ENCODE measurements around the gene IFIT2.
A peak's percentile ranks its signal among the peaks of the same experiment; 100 is the strongest.

IFIT2 gene

DNA sequence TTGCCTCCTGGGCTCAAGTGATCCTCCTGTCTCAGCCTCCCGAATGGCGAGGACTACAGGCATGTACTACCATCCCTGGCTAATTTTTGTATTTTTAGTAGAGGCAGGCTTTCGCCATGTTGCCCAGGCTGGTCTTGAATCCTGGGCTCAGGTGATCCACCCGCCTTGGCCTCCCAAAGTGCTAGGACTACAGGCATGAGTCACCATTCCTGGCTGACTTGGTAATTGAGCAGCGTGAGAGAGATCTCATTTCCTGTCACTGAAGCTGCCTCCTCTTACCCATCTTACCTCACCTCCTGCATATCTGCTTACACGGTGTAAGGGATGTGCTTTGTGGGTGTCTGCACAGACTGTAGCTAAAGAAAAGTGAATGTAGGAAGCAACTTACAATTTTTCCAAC, 35.6 kb downstream of the IFIT2 start:
- no peaks in the 10 kb centered on the region for H3K27me3 ChIP-seq
- peaks cover 4% of the 10 kb centered on the region; the same call in 1 of the 2 replicates for H3K36me3 ChIP-seq
- H3K4me3 ChIP-seq (ENCODE audit: low read depth, low read length): no peak overlapping the region
- TF ChIP-seq, protein P1, sequence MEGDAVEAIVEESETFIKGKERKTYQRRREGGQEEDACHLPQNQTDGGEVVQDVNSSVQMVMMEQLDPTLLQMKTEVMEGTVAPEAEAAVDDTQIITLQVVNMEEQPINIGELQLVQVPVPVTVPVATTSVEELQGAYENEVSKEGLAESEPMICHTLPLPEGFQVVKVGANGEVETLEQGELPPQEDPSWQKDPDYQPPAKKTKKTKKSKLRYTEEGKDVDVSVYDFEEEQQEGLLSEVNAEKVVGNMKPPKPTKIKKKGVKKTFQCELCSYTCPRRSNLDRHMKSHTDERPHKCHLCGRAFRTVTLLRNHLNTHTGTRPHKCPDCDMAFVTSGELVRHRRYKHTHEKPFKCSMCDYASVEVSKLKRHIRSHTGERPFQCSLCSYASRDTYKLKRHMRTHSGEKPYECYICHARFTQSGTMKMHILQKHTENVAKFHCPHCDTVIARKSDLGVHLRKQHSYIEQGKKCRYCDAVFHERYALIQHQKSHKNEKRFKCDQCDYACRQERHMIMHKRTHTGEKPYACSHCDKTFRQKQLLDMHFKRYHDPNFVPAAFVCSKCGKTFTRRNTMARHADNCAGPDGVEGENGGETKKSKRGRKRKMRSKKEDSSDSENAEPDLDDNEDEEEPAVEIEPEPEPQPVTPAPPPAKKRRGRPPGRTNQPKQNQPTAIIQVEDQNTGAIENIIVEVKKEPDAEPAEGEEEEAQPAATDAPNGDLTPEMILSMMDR (IDR thresholded peaks at IDR 0.05; ENCODE audit: low read depth, low read length): no peak
- H3K4me1 ChIP-seq: no peaks in the 10 kb centered on the region
- no peaks in the 10 kb centered on the region for H3K9me3 ChIP-seq
- DNase-seq: no peak

DNA sequence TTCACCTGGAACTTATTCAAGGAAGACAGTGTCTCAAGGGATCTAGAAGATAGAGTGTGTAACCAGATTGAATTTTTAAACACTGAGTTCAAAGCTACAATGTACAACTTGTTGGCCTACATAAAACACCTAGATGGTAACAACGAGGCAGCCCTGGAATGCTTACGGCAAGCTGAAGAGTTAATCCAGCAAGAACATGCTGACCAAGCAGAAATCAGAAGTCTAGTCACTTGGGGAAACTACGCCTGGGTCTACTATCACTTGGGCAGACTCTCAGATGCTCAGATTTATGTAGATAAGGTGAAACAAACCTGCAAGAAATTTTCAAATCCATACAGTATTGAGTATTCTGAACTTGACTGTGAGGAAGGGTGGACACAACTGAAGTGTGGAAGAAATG, 36.9 kb downstream of the IFIT2 start:
- Histone ChIP-seq H3K4me1 (peaks cover 5% of the 10 kb centered on the region; the same call in 1 of the 2 replicates), H3K9me3 (no peaks in the 10 kb centered on the region), H3K36me3 (peaks cover 4% of the 10 kb centered on the region; the same call in 1 of the 2 replicates), H3K4me3 (ENCODE audit: low read depth, low read length) (no peak overlapping the region), H3K27me3 (no peaks in the 10 kb centered on the region)
- DNase-seq: no peak
- TF ChIP-seq, protein P1 (IDR thresholded peaks at IDR 0.05; ENCODE audit: low read depth, low read length): no peak

DNA sequence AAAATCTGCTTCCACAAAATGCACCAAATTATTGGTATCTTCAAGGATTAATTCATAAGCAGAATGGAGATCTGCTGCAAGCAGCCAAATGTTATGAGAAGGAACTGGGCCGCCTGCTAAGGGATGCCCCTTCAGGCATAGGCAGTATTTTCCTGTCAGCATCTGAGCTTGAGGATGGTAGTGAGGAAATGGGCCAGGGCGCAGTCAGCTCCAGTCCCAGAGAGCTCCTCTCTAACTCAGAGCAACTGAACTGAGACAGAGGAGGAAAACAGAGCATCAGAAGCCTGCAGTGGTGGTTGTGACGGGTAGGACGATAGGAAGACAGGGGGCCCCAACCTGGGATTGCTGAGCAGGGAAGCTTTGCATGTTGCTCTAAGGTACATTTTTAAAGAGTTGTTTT, 38.0 kb downstream of the IFIT2 start:
- TF ChIP-seq, protein P1 (IDR thresholded peaks at IDR 0.05; ENCODE audit: low read depth, low read length): no peak

DNA sequence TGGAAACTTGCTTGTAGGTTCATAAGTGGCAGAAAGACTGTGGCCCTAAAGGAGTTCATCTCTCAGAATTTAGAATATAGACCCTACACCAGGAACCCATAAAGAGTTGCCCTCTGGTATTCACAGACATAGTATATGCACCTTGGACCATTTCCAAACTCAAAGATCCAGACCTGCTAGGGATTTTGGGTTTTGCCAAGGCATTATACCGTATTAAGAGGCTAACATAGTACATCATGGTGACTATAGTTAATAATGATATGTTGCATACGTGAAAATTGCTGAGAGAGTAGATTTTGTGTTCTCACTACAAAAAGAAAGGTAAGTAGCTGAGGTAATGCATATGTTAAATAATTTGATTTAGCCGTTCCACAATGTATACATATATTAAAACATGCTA, 39.8 kb downstream of the IFIT2 start:
- Histone ChIP-seq H3K36me3 (peaks cover 4% of the 10 kb centered on the region; the same call in 1 of the 2 replicates), H3K4me3 (ENCODE audit: low read depth, low read length) (peak overlapping the region; percentile 57), H3K27me3 (no peaks in the 10 kb centered on the region), H3K9me3 (no peaks in the 10 kb centered on the region), H3K4me1 (peaks cover 5% of the 10 kb centered on the region; the same call in 1 of the 2 replicates)
- DNase-seq: no peak
- TF ChIP-seq, protein P1 (IDR thresholded peaks at IDR 0.05; ENCODE audit: low read depth, low read length): no peak

More for the DNA sequence above, 38.0 kb downstream of the IFIT2 start:
- DNase-seq: no peak
- peaks cover 5% of the 10 kb centered on the region; the same call in 1 of the 2 replicates for H3K4me1 ChIP-seq
- H3K4me3 ChIP-seq (ENCODE audit: low read depth, low read length): no peak overlapping the region
- no peaks in the 10 kb centered on the region for H3K9me3 ChIP-seq
- H3K36me3 ChIP-seq: peaks cover 4% of the 10 kb centered on the region; the same call in 1 of the 2 replicates
- no peaks in the 10 kb centered on the region for H3K27me3 ChIP-seq

DNA sequence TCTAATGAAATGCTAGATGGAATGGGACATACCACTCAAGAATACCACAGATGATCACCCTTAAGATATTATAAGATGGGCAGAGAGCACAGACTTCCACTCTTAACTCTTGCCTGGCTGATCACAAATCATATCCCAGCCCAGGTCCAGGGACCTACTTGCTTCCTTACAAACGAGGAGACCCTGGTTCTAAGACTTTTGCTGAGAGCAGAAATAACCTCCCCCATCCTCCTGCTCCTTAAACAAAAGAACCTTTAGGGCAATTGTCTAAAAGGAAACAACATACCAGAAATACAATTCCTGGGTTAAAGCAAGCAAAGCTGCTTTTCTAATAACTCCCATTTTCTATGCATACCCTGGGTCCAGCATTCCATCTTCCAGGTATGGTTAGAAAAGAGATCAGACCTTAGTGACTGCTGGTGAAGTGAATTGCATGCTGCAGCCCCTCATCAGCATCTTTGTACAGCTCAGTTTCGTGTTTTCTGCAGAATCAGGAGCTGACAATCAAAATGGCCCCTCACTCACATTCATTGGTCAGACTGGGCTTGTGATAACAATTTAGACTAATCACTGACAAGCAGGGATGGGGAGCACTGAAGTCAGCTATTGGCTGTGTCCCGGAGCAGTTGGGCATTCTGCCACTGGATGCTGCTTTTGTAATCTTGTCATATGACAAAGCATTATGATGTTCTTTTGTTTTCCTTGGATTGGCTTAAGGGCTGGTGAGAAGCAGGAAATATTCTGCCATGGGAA, 40.5 kb downstream of the IFIT2 start:
- TF ChIP-seq, protein P1 (IDR thresholded peaks at IDR 0.05; ENCODE audit: low read depth, low read length): no peak
- Histone ChIP-seq H3K36me3 (peaks cover 4% of the 10 kb centered on the region; the same call in 1 of the 2 replicates), H3K4me3 (ENCODE audit: low read depth, low read length) (peak overlapping the region; percentile 57), H3K4me1 (peaks cover 5% of the 10 kb centered on the region; the same call in 1 of the 2 replicates), H3K9me3 (no peaks in the 10 kb centered on the region), H3K27me3 (no peaks in the 10 kb centered on the region)
- DNase-seq: peak; percentile 84
